NCI-H2029 (cell line): Measurements from ENCODE around the gene TACC2.

Experiments used
- DNase-seq: peaks from one replicate; lab custom pipeline; 2025; lab: John Stamatoyannopoulos, UW

The TACC2 gene

GRCh38 chr10:122143238-122143841 lies 154.4 kb downstream of the TACC2 start:
- peak; percentile 18 for DNase-seq

- DNase-seq = no peak
These were observed 155.2 kb downstream of the TACC2 start for GRCh38 chr10:122144199-122144598.

GRCh38 chr10:122145113-122145512 lies 156.2 kb downstream of the TACC2 start:
- DNase-seq = no peak

- no peak for DNase-seq
These were observed 158.7 kb downstream of the TACC2 start for GRCh38 chr10:122147663-122148062.

- no peak for DNase-seq
These were observed 160.1 kb downstream of the TACC2 start for GRCh38 chr10:122148876-122149560.

GRCh38 chr10:122149561-122150505 lies 160.9 kb downstream of the TACC2 start:
- DNase-seq = no peak

GRCh38 chr10:122151121-122151694 lies 162.2 kb downstream of the TACC2 start:
- DNase-seq = no peak

- DNase-seq = peak; percentile 73
These were observed 163.6 kb downstream of the TACC2 start for GRCh38 chr10:122152544-122152943.

- DNase-seq = no peak
These were observed 165.1 kb downstream of the TACC2 start for GRCh38 chr10:122154031-122154544.

- DNase-seq = peak; percentile 28
These were observed 165.8 kb downstream of the TACC2 start for GRCh38 chr10:122154545-122155366.

- DNase-seq = no peak
These were observed 168.5 kb downstream of the TACC2 start for GRCh38 chr10:122157451-122157850.

- DNase-seq = no peak
These were observed 169.4 kb downstream of the TACC2 start for GRCh38 chr10:122158362-122158761.

- no peak for DNase-seq
These were observed 170.4 kb downstream of the TACC2 start for GRCh38 chr10:122159141-122159970.

- DNase-seq = no peak
These were observed 172.8 kb downstream of the TACC2 start for GRCh38 chr10:122161795-122162194.

- no peak for DNase-seq
These were observed 173.8 kb downstream of the TACC2 start for GRCh38 chr10:122162671-122163173.

- peak; percentile 35 for DNase-seq
These were observed 174.4 kb downstream of the TACC2 start for GRCh38 chr10:122163174-122164022.

- peak; percentile 74 for DNase-seq
These were observed 175.1 kb downstream of the TACC2 start for GRCh38 chr10:122164023-122164601.

GRCh38 chr10:122164815-122165483 lies 176.0 kb downstream of the TACC2 start:
- no peak for DNase-seq
